ENCODE results near the gene EPS8L3. TPM values are rescaled to one million over a fixed set of nuclear protein-coding genes. Genes with fewer than 3 reads are reported as not detected.
A peak's percentile ranks its signal among the peaks of the same experiment; 100 is the strongest.

EPS8L3 gene, protein sequence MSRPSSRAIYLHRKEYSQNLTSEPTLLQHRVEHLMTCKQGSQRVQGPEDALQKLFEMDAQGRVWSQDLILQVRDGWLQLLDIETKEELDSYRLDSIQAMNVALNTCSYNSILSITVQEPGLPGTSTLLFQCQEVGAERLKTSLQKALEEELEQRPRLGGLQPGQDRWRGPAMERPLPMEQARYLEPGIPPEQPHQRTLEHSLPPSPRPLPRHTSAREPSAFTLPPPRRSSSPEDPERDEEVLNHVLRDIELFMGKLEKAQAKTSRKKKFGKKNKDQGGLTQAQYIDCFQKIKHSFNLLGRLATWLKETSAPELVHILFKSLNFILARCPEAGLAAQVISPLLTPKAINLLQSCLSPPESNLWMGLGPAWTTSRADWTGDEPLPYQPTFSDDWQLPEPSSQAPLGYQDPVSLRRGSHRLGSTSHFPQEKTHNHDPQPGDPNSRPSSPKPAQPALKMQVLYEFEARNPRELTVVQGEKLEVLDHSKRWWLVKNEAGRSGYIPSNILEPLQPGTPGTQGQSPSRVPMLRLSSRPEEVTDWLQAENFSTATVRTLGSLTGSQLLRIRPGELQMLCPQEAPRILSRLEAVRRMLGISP
- 100 to 1,000 TPM; 167 to 736 (median 401) TPM for polyA plus RNA-seq
- long read RNA-seq, donor 1, result 0 reads
- long read RNA-seq, donor 2, partial matches to known transcripts, result 35 of 42 reads
- long read RNA-seq, donor 2, other reads (novel, unspliced or antisense), result 0 of 42 reads
- long read RNA-seq, donor 3, transcript EPS8L3-210 (3 exons, 449 nt), result major isoform, 6 of 26 reads
- long read RNA-seq, donor 3, partial matches to known transcripts, result 18 of 26 reads
- long read RNA-seq, donor 3, other reads (novel, unspliced or antisense), result 0 of 26 reads
- long read RNA-seq, donor 4, result 0 reads
- long read RNA-seq, donor 5, partial matches to known transcripts, result 27 of 29 reads
- long read RNA-seq, donor 5, other reads (novel, unspliced or antisense), result 0 of 29 reads
- long read RNA-seq, donor 6, partial matches to known transcripts, result 54 of 64 reads
- long read RNA-seq, donor 6, other reads (novel, unspliced or antisense), result 0 of 64 reads
- long read RNA-seq, donor 7, result 0 reads
- long read RNA-seq, donor 8, result 0 reads
- long read RNA-seq, donor 9, partial matches to known transcripts, result 14 of 20 reads
- long read RNA-seq, donor 9, other reads (novel, unspliced or antisense), result 0 of 20 reads
- long read RNA-seq, donor 10, transcript EPS8L3-202 (19 exons, 1,971 nt), result major isoform, 5 of 35 reads
- long read RNA-seq, donor 10, partial matches to known transcripts, result 24 of 35 reads
- long read RNA-seq, donor 10, other reads (novel, unspliced or antisense), result 0 of 35 reads

DNA sequence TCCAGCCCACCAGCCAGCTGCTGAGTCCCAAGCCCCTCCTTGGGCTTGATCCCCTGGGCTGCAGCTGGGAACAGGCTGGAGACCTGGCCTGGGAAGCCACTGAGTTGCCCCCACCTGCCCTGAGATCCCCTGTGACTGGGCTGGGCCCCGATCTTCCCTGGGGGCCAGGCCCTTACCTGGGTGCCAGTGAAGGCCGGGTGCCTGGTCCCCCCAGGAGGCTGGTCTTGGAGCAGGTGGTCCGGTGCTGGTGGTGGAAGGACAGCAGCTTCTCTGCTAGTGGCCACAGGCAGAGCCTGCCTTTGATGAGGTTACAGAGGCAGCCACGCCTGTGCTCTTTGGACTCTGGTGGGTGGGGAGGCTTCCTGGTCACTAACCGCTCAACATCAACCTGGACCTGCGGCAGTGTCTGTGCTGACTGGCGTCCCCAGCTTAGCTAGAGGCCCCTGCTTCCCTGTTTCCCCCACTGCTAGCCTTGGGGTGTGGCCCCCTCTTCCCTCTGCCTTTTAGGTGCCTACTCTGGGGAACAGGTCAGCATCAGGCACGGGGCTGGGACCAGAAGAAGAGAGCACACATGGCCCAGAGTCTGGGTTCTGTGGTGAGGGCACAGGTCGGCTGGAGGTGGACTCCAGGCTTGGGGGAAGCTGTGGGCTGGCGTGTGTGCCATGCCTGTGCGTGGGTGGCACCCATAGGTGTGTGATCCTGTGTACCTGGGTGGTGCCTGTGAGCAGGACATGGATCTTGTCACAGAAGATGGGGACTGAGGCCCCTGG is at the start of gene EPS8L3:
Gene EPS8L3 (minus strand): TSS at position 278 of the 770 bp plus-strand sequence. CDS start 2,174 bp downstream, outside the sequence.
- peaks cover 1 to 39% (median 13%) of the 10 kb centered on the region in 3 donors for H3K36me3 ChIP-seq (ENCODE audit: control insufficient read depth in 3 of 3, insufficient read depth in 2 of 3, low read depth in 1 of 3, low read length in 3 of 3)
- DNase-seq (peak; percentile 97), FAIRE-seq (no peak)
- 26 to 56% (median 36%) methylated on average over 10 to 11 of the region's 11 CpGs for WGBS, 3 donors
- peak within 1 kb of the TSS; percentile 67 to 97 (median 95) for H3K27ac ChIP-seq (ENCODE audit: low read depth in 1 of 3, low read length in 2 of 3)
- H3K4me3 ChIP-seq (ENCODE audit: low read depth in 1 of 3, low read length in 3 of 3), result peak within 1 kb of the TSS; percentile 48 to 84 (median 57)
- H3K27me3 ChIP-seq (ENCODE audit: control insufficient read depth in 3 of 3, insufficient read depth in 3 of 3, low read length in 3 of 3), result no peaks in the 10 kb centered on the region
- no peaks in the 10 kb centered on the region for H3K9me3 ChIP-seq (ENCODE audit: control insufficient read depth in 2 of 2, insufficient read depth in 1 of 2, low read depth in 1 of 2, low read length in 1 of 2)
- peaks cover 2 to 73% (median 11%) of the 10 kb centered on the region in 3 donors for H3K4me1 ChIP-seq (ENCODE audit: control insufficient read depth in 3 of 3, insufficient read depth in 2 of 3, low read depth in 1 of 3, low read length in 2 of 3)

- Histone ChIP-seq H3K36me3 (ENCODE audit: control insufficient read depth in 3 of 3, insufficient read depth in 2 of 3, low read depth in 1 of 3, low read length in 3 of 3) (no peaks in the 10 kb centered on the region), H3K9me3 (ENCODE audit: control insufficient read depth in 2 of 2, insufficient read depth in 1 of 2, low read depth in 1 of 2, low read length in 1 of 2) (peaks cover 0 to 10% of the 10 kb centered on the region in 2 donors), H3K4me1 (ENCODE audit: control insufficient read depth in 3 of 3, insufficient read depth in 2 of 3, low read depth in 1 of 3, low read length in 2 of 3) (no peaks in the 10 kb centered on the region), H3K27me3 (ENCODE audit: control insufficient read depth in 3 of 3, insufficient read depth in 3 of 3, low read length in 3 of 3) (no peaks in the 10 kb centered on the region), H3K4me3 (ENCODE audit: low read depth in 1 of 3, low read length in 3 of 3) (no peak overlapping the region), H3K27ac (ENCODE audit: low read depth in 1 of 3, low read length in 2 of 3) (no peak overlapping the region)
- WGBS, 3 donors, result 61 to 81% (median 80%) methylated on average over 1 of the region's 1 CpG
- FAIRE-seq (no peak), DNase-seq (no peak)
Observed at GRCh38 chr1:109812691-109813393, 49.1 kb upstream of the EPS8L3 start.

GRCh38 chr1:109808703-109809102 is 45.0 kb upstream of the EPS8L3 start:
- Histone ChIP-seq H3K4me1 (ENCODE audit: control insufficient read depth in 3 of 3, insufficient read depth in 2 of 3, low read depth in 1 of 3, low read length in 2 of 3) (no peaks in the 10 kb centered on the region), H3K4me3 (ENCODE audit: low read depth in 1 of 3, low read length in 3 of 3) (no peak overlapping the region), H3K27me3 (ENCODE audit: control insufficient read depth in 3 of 3, insufficient read depth in 3 of 3, low read length in 3 of 3) (no peaks in the 10 kb centered on the region), H3K36me3 (ENCODE audit: control insufficient read depth in 3 of 3, insufficient read depth in 2 of 3, low read depth in 1 of 3, low read length in 3 of 3) (no peaks in the 10 kb centered on the region), H3K9me3 (ENCODE audit: control insufficient read depth in 2 of 2, insufficient read depth in 1 of 2, low read depth in 1 of 2, low read length in 1 of 2) (no peaks in the 10 kb centered on the region), H3K27ac (ENCODE audit: low read depth in 1 of 3, low read length in 2 of 3) (no peak overlapping the region)
- 95 to 99% (median 96%) methylated on average over 6 of the region's 6 CpGs for WGBS, 3 donors
- DNase-seq (no peak), FAIRE-seq (no peak)

DNA sequence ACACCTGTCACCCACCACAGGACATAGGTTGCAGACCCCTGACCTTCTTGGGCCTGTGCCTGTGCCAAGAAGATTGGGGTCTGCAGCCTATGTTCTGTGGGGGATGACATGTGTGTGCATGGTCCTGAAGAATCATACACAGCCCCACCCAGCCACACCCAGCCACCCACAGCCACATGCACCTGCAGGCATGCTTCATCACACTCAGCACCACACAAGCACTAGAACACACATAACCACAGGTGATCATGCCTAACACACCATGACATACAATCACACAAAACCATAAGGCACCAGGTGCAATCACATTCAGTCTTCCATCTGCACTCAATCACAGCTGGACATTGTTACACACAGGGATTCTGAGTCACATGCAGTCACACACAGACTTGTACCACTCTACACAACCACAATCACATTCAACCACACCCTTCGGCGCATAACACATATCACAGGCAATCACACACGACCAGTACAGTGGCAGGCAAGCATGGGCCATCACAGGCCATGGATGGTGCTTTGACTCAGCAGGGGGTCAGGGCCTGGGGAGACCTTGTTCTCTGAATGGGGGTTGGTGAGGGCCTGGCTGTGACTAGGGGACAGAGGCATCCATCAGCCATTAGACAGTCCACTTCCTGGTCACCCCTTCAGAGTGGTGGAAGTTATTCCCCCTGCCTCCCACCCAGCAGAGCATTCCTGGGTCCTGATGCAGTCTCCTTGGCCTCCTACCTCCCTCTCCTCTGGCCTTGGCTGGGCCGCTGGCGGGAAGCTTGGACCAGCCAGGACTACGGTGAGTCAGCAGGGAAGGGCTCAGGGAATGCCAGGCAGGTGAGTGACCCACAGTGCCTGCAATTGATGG is 44.3 kb upstream of the EPS8L3 start:
- Histone ChIP-seq H3K4me3 (ENCODE audit: low read depth in 1 of 3, low read length in 3 of 3) (no peak overlapping the region), H3K4me1 (ENCODE audit: control insufficient read depth in 3 of 3, insufficient read depth in 2 of 3, low read depth in 1 of 3, low read length in 2 of 3) (no peaks in the 10 kb centered on the region), H3K9me3 (ENCODE audit: control insufficient read depth in 2 of 2, insufficient read depth in 1 of 2, low read depth in 1 of 2, low read length in 1 of 2) (no peaks in the 10 kb centered on the region), H3K27me3 (ENCODE audit: control insufficient read depth in 3 of 3, insufficient read depth in 3 of 3, low read length in 3 of 3) (no peaks in the 10 kb centered on the region), H3K27ac (ENCODE audit: low read depth in 1 of 3, low read length in 2 of 3) (no peak overlapping the region), H3K36me3 (ENCODE audit: control insufficient read depth in 3 of 3, insufficient read depth in 2 of 3, low read depth in 1 of 3, low read length in 3 of 3) (no peaks in the 10 kb centered on the region)
- FAIRE-seq (no peak), DNase-seq (no peak)
- 85 to 96% (median 92%) methylated on average over 6 of the region's 6 CpGs for WGBS, 3 donors

- Histone ChIP-seq H3K36me3 (ENCODE audit: control insufficient read depth in 3 of 3, insufficient read depth in 2 of 3, low read depth in 1 of 3, low read length in 3 of 3) (no peaks in the 10 kb centered on the region), H3K4me1 (ENCODE audit: control insufficient read depth in 3 of 3, insufficient read depth in 2 of 3, low read depth in 1 of 3, low read length in 2 of 3) (no peaks in the 10 kb centered on the region), H3K27me3 (ENCODE audit: control insufficient read depth in 3 of 3, insufficient read depth in 3 of 3, low read length in 3 of 3) (no peaks in the 10 kb centered on the region), H3K27ac (ENCODE audit: low read depth in 1 of 3, low read length in 2 of 3) (no peak overlapping the region), H3K4me3 (ENCODE audit: low read depth in 1 of 3, low read length in 3 of 3) (no peak overlapping the region), H3K9me3 (ENCODE audit: control insufficient read depth in 2 of 2, insufficient read depth in 1 of 2, low read depth in 1 of 2, low read length in 1 of 2) (no peaks in the 10 kb centered on the region)
- no peak for FAIRE-seq
- 86 to 90% (median 89%) methylated on average over 8 to 9 of the region's 9 CpGs for WGBS, 3 donors
- no peak for DNase-seq
Observed at GRCh38 chr1:109807402-109807801, 43.7 kb upstream of the EPS8L3 start.

- no peaks in the 10 kb centered on the region for H3K27me3 ChIP-seq (ENCODE audit: control insufficient read depth in 3 of 3, insufficient read depth in 3 of 3, low read length in 3 of 3)
- no peaks in the 10 kb centered on the region for H3K9me3 ChIP-seq (ENCODE audit: control insufficient read depth in 2 of 2, insufficient read depth in 1 of 2, low read depth in 1 of 2, low read length in 1 of 2)
- DNase-seq (no peak), FAIRE-seq (no peak)
- no peaks in the 10 kb centered on the region for H3K4me1 ChIP-seq (ENCODE audit: control insufficient read depth in 3 of 3, insufficient read depth in 2 of 3, low read depth in 1 of 3, low read length in 2 of 3)
- H3K27ac ChIP-seq (ENCODE audit: low read depth in 1 of 3, low read length in 2 of 3), result no peak overlapping the region
- H3K4me3 ChIP-seq (ENCODE audit: low read depth in 1 of 3, low read length in 3 of 3), result no peak overlapping the region
- H3K36me3 ChIP-seq (ENCODE audit: control insufficient read depth in 3 of 3, insufficient read depth in 2 of 3, low read depth in 1 of 3, low read length in 3 of 3), result no peaks in the 10 kb centered on the region
- WGBS, 3 donors, result 74 to 87% (median 76%) methylated on average over 6 of the region's 6 CpGs
Observed at GRCh38 chr1:109806733-109807400, 43.1 kb upstream of the EPS8L3 start.
